HAP-1 (cell line): ENCODE measurements around the gene FLT4.

ENCODE experiments used
- DNase-seq, 2 experiments: peaks; one replicate each; pipeline ENCODE4 v3.0.0-alpha.2; 2016 to 2020; ENCODE audit warnings: low spot score in 2 of 2
- H3K27me3 ChIP-seq: fragments of 250-450 bp; sonication (Bioruptor Pico); 2 replicates; pipeline ENCODE4 v1.5.1; 2020; ENCODE audit warnings: low read depth, mild to moderate bottlenecking, moderate library complexity
- H3K36me3 ChIP-seq: fragments of 250-450 bp; sonication (Bioruptor Pico); replicated peaks from 2 replicates; pipeline ENCODE4 v1.5.1; 2020; ENCODE audit warnings: mild to moderate bottlenecking
- H3K4me1 ChIP-seq: fragments of 250-450 bp; sonication (Bioruptor Pico); 2 replicates; pipeline ENCODE4 v1.5.1; 2020; ENCODE audit warnings: mild to moderate bottlenecking
- H3K4me3 ChIP-seq: fragments of 250-450 bp; sonication (Bioruptor Pico); 2 replicates; pipeline ENCODE4 v1.5.1; 2020; ENCODE audit warnings: mild to moderate bottlenecking, moderate library complexity
- H3K9me3 ChIP-seq: fragments of 250-450 bp; sonication (Bioruptor Pico); 2 replicates; pipeline ENCODE4 v1.5.1; 2020; ENCODE audit warnings: mild to moderate bottlenecking, moderate library complexity
- in situ Hi-C: fragments of 300-500 bp; cut with MboI; formaldehyde crosslinking; loops from 3 replicates; pipeline ENCODE4 v1.14.3; 2020; ENCODE audit warnings: low sequenced_read_pairs, inconsistent platforms, mixed read lengths

Gene FLT4

DNA sequence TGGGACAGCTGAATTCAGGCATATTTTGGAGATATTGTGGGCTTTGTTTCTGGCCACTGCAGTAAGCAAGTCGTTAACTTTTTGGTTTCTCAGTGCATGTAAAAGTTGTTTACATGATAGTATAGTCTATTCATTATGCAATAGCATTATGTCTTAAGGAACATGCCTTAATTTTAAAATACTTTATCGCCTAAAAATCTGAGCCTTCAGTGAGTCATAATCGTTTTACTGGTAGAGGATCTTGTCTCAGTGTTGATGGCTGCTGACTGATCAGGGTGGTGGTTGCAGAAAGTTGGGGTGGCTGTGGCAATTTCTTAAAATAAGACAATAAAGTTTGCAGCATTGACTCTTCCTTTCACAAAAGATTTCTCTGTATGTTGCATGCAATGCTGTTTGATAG is 63.2 kb downstream of the FLT4 start:
- no peak for DNase-seq
- Histone ChIP-seq H3K9me3 (no peaks in the 10 kb centered on the region), H3K4me3 (no peak overlapping the region), H3K27me3 (no peaks in the 10 kb centered on the region; the same call in 1 of the 2 replicates), H3K36me3 (0 out of 2 replicates have a peak, but pooled peaks cover 2% of the 10 kb centered on the region), H3K4me1 (no peaks in the 10 kb centered on the region)
- in situ Hi-C loops = no loop called here

DNA sequence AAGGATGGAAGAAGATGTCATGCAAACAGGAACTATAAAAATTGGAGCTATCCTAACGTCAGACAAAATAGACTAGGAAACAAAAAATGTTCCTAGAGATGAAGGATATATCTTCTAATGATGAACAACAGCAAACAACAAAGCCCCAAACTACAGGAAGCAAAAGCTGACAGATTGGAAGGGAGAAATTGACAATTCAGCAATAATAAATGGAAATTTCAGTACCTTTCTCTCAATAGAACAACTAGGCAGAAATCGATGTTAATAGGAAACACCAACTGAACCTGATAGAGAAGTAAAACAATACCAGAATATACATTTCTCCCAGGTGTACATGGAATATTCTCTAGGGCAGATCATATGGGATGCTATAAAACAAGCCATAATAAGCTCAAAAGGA is 65.7 kb downstream of the FLT4 start:
- in situ Hi-C loops = no loop called here

DNA sequence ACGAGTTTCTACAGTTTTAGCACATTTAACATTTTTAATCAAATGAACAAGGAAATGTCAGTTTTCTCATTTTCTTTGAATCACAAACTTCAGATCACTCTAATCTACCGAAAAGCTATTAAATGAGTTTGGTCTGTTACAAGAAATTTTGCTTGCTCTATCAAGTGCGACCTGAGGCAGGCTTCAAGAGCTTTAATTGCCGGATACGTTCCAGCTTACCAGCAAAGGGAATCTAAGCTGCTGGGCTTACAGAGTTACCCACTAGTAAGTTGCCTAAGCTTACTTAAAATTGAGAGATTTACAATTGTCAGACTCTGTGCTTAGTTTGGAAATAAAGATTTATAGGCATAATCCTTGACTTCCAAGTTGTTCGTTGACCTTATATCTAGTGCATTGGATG is 68.7 kb downstream of the FLT4 start:
- Histone ChIP-seq H3K36me3 (peaks cover 14% of the 10 kb centered on the region), H3K4me3 (no peak overlapping the region), H3K9me3 (no peaks in the 10 kb centered on the region), H3K4me1 (no peaks in the 10 kb centered on the region), H3K27me3 (no peaks in the 10 kb centered on the region; the same call in 1 of the 2 replicates)
- in situ Hi-C loops = no loop called here
- no peak for DNase-seq

More for the DNA sequence above, 65.7 kb downstream of the FLT4 start:
- H3K36me3 ChIP-seq = 0 out of 2 replicates have a peak, but pooled peaks cover 3% of the 10 kb centered on the region
- H3K4me1 ChIP-seq = no peaks in the 10 kb centered on the region
- no peak for DNase-seq
- no peak overlapping the region for H3K4me3 ChIP-seq
- H3K27me3 ChIP-seq = no peaks in the 10 kb centered on the region; the same call in 1 of the 2 replicates
- no peaks in the 10 kb centered on the region for H3K9me3 ChIP-seq

DNA sequence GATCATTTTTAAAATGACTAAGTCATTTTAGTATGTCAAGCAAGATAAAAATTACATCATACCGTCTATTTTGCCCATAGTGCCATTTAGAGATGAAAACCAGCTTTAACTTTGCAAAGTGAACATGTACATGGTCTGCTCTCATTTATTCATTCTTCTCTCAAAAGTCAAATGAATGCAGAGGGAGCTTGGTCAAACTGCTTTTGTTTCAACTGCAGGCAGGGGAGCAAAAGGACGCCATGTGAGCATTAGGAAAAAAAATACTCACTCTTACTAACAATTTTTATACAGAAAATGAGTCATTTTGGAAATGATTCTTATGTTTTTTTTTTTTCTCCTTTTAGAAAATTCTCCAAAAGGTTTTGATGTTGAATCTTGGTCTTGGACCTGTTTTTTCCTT is 73.8 kb downstream of the FLT4 start:
- DNase-seq = no peak
- Histone ChIP-seq H3K36me3 (peaks cover 55% of the 10 kb centered on the region), H3K9me3 (no peaks in the 10 kb centered on the region), H3K4me1 (no peaks in the 10 kb centered on the region), H3K4me3 (no peak overlapping the region), H3K27me3 (no peaks in the 10 kb centered on the region)
- in situ Hi-C loops = no loop called here

DNA sequence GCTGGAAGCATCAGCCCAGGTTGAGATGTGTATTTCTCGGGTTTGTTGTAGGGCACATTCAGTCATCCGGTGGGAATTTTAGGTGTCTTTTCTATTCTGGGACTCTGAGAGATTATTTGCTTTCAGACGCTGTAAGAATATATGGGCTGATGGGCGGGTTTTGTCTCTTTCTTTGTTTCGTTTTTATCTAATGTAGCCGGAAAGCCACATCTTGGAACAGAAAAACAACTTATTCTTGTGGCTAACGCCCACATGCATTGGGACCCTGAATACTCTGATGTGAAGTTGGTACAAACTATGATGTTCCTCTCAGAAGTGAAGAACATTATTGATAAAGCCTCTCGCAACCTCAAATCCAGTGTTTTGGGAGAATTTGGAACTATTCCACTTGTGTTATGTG is 80.5 kb downstream of the FLT4 start:
- in situ Hi-C loops = no loop called here
- no peaks in the 10 kb centered on the region for H3K9me3 ChIP-seq
- H3K36me3 ChIP-seq = peaks cover 75% of the 10 kb centered on the region
- no peaks in the 10 kb centered on the region for H3K4me1 ChIP-seq
- DNase-seq = no peak
- H3K4me3 ChIP-seq = no peak overlapping the region
- no peaks in the 10 kb centered on the region for H3K27me3 ChIP-seq

DNA sequence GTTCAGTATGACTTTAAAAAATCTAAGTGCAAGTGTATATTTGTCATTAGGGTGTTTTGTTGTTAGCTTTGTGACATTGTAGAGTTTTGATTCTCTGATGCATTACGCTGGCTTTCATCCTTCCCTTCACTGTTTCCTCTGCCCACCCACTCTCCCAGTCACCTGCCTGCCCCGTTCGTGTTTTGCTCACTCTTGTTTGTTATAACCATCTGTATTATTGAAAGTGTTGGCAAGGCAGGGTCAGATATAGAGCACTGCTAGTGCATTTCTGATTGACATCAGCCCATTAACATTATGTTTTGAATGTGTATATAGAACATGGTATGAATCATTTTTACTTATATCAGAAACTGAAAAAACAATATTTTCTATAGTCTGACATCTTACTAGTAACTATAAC is 85.4 kb downstream of the FLT4 start:
- Histone ChIP-seq H3K27me3 (no peaks in the 10 kb centered on the region), H3K36me3 (peaks cover 45% of the 10 kb centered on the region), H3K4me3 (no peak overlapping the region), H3K4me1 (no peaks in the 10 kb centered on the region), H3K9me3 (no peaks in the 10 kb centered on the region)
- in situ Hi-C loops = no loop called here
- no peak for DNase-seq

DNA sequence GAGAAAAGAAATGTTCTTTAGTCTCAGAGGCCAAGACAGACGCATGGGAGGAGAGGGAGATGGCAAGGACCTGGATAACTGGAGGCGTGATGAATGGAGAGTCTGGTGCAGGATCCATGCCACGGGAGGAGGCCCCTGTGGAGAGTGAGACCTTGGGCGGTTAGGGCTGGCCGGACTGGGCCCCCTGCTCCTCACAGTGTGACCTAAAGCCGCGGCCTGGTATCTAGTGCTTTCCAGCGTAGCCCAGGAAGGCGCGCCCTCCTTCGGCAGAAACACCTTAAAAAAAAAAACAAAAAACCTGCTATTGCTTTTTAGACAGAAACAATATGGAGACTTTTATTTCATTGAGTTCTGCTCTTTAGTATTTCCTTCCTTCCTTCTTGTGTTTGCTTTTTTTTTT is 91.2 kb downstream of the FLT4 start:
- H3K27me3 ChIP-seq = no peaks in the 10 kb centered on the region
- peaks cover 30% of the 10 kb centered on the region for H3K36me3 ChIP-seq
- no peaks in the 10 kb centered on the region for H3K4me1 ChIP-seq
- no peak for DNase-seq
- no peaks in the 10 kb centered on the region for H3K9me3 ChIP-seq
- no peak overlapping the region for H3K4me3 ChIP-seq
- in situ Hi-C loops = no loop called here

DNA sequence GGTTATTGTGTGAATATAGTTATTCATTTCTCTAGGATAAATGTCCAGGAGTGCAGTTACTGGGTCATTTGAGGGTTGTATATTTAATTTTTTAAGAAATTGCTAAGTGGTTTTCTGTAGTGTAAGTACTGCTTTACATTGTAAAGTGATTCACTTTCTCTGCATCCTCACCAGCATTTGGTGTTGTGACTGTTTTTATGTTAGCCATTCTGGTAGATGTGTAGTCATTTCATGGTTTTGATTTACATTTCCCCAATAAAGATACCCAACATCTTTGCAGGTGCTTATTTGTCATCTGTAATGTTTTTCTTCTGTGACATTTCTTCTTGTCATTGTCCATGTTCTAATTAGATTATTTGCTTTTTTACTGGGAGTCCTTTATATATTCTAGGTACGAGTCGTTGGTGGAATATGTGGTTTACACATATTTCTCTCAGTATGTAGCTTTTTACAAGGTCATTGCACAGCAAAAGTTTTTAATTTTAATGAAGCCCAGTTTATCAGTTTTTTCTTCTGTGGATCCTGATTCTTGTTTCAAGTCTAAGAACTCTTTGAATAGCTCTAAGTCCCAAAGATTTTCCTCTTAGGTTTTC is 92.1 kb downstream of the FLT4 start:
- Histone ChIP-seq H3K36me3 (peaks cover 32% of the 10 kb centered on the region), H3K27me3 (no peaks in the 10 kb centered on the region), H3K4me1 (no peaks in the 10 kb centered on the region), H3K4me3 (no peak overlapping the region), H3K9me3 (no peaks in the 10 kb centered on the region)
- in situ Hi-C loops = no loop called here
- DNase-seq = no peak

DNA sequence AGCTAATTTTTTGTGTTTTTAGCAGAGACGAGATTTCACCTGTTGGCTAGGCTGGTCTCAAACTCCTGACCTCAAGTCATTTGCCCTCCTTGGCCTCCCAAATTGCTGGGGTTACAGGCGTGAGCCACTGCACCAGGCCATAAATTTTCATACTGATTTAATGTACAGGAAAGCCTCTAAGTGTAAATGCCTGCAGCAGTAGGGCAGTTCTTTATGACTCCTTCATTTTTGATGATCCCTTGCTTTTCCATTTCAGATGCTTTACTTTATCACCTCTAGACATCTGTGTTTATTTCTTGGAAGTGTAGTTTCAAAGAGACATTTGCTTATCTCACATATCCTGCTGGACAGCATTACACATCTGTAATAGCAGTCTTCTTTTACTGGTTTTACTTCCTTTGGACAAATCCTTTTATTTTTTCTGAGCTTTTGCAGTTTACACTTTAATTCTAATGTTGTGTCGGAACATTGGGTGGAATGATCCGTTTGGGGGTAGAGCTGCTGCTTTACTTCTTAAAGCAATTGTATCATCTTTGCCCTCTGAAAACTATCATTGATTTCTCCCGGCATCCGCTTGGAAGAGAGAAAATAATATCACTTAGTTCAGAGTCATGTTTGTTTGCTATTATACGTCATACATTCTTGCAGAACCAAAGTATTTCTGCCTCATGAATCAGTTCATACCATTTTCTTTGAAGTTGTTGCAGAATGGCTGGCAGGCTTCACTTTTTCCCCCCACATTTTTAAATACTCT is 94.1 kb downstream of the FLT4 start:
- peaks cover 35% of the 10 kb centered on the region for H3K36me3 ChIP-seq
- in situ Hi-C loops = no loop called here
- H3K4me1 ChIP-seq = no peaks in the 10 kb centered on the region
- no peaks in the 10 kb centered on the region for H3K9me3 ChIP-seq
- H3K27me3 ChIP-seq = no peaks in the 10 kb centered on the region
- no peak overlapping the region for H3K4me3 ChIP-seq
- DNase-seq = no peak

DNA sequence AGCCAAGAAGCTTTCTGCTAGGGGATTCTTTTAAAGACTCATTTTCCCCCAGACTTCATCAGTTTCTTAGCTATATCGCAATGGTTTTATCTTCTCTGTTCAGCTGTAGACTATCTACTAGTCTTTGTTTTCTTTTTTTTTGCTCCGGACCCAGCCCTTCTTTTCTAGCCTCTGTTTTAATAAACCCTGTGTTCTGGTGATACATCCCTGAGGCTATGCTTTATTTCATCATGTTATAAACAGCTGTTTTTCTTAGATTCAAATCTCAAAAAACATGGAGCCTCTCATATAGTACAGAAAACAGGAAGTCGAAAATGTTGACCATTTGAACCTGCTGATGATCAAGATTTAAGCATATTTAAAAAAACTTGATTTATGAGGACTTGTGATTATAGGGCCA is 95.9 kb downstream of the FLT4 start:
- in situ Hi-C loops = no loop called here
- H3K9me3 ChIP-seq = no peaks in the 10 kb centered on the region

More for the DNA sequence above, 95.9 kb downstream of the FLT4 start:
- Histone ChIP-seq H3K4me1 (no peaks in the 10 kb centered on the region), H3K36me3 (peaks cover 40% of the 10 kb centered on the region), H3K27me3 (no peaks in the 10 kb centered on the region), H3K4me3 (no peak overlapping the region)
- no peak for DNase-seq
